ENCODE results near the gene RASSF4.

RASSF4 gene

DNA sequence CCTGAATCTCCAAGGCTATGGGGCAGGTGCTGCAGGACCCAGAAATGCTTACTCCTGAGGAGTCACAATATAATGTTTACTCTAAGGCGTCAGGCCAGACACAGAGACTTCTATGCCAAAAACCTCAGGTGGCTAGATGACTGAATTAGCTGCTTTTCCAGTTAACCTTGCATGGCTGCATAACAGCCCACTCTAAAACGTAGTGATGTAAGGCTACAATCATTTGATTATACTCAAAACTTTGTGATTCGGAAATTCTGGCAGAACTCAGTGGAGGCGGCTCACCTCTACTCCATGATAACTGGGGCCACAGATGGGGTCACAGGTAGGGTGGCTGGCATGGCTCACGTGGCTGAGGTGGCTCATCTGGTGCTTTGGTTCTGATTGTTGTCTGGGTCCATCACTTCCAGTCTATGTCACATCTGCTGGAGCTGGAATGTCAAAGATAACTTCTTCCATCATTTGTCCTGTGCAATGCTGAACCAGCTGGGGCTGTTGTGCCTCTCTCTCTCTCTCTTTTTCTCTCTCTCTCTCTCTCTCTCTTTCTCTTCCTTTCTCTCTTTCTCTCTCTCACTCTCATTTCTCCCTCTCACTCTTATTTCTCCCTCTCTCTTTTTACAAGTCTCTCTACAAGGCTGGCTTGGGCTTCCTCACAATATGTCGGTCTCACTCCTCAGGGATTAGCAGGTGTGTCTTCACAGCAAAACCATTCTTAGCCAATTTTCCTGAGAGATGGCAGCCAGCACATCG lies 36.6 kb upstream of the RASSF4 start:
- TF ChIP-seq CTCF (IDR thresholded peaks at IDR 0.05; ENCODE audit: borderline replicate concordance, insufficient read depth, low read depth, low read length), result no peak
- H3K4me3 ChIP-seq (ENCODE audit: low read depth, low read length), result no peak overlapping the region

DNA sequence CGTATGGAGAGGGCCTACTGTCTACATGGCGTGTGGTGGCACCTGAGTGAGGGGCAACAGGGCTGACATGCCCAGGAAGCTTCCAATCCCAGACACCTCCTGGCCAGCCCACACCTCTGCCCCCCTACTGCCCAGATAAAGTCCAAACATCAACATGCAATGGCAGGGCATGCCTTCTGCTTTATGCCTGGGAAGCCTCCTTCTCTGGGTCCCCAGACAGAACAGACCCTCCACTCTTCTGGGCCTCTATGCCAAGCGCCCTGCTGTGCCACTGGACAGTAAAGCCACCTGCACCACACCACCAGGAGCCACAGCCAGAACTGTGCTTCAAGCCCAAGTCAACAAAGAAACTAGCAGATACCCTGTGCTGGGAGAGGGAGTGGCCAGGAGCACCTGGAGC lies 36.0 kb upstream of the RASSF4 start:
- no peak overlapping the region for H3K4me3 ChIP-seq (ENCODE audit: low read depth, low read length)
- no peak for TF ChIP-seq CTCF (IDR thresholded peaks at IDR 0.05; ENCODE audit: borderline replicate concordance, insufficient read depth, low read depth, low read length)

DNA sequence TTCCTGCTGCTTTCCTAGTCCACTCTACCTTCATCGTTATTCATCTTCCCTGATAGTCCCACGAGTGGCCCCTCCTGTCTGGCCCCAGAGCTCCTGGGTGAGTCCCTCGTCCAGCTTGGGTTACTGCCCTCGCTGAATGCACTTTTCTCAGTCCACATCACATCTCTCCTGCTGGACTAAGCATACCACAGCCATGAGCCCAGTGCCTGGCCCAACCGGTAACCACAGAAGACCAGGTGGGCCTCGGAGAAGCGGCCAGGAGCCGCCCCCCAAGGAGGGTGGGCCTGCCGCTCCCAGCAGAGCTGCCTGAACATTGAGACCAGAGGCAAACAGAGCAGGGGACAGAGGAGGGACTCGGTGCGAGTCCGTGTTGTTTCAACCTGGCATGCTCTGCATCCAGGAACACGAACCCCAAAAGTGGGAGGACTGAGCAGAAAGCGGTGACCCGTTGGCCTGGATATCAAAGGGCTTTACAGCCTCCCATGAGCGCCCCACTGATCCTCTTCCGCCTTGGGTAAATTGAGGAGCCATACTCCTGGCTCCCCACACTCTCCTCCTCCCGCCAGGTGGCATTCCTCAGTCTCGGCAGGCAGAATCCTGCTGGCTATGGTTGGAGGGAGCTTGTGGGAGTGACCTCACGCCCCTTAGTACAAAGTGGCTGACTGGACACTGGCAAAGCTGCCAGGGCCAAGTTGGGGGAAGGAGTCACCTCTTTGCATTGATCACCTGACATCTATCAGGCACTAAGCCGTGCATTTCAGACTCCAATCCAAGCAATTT lies 35.2 kb upstream of the RASSF4 start:
- no peak overlapping the region for H3K4me3 ChIP-seq (ENCODE audit: low read depth, low read length)
- no peak for TF ChIP-seq CTCF (IDR thresholded peaks at IDR 0.05; ENCODE audit: borderline replicate concordance, insufficient read depth, low read depth, low read length)

DNA sequence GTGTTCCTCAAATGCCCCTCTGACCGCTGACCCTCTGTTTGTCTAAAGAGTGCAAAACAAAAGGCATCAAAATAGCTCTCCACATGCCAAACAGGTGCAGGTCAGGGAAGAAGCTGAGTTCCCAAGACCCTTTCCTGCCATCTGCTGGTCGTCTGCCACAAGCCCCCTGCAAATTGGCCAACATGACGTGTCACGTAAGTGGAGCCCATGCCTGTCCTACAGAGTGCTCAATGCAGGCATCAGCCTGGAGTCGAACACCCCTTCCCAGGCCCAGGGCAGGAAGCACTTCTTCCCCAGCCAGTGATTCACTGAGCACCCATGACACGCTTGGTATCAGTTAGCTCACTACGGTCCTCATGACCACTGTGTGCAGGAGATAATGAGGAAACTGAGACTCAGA lies 34.4 kb upstream of the RASSF4 start:
- no peak overlapping the region for H3K4me3 ChIP-seq (ENCODE audit: low read depth, low read length)

DNA sequence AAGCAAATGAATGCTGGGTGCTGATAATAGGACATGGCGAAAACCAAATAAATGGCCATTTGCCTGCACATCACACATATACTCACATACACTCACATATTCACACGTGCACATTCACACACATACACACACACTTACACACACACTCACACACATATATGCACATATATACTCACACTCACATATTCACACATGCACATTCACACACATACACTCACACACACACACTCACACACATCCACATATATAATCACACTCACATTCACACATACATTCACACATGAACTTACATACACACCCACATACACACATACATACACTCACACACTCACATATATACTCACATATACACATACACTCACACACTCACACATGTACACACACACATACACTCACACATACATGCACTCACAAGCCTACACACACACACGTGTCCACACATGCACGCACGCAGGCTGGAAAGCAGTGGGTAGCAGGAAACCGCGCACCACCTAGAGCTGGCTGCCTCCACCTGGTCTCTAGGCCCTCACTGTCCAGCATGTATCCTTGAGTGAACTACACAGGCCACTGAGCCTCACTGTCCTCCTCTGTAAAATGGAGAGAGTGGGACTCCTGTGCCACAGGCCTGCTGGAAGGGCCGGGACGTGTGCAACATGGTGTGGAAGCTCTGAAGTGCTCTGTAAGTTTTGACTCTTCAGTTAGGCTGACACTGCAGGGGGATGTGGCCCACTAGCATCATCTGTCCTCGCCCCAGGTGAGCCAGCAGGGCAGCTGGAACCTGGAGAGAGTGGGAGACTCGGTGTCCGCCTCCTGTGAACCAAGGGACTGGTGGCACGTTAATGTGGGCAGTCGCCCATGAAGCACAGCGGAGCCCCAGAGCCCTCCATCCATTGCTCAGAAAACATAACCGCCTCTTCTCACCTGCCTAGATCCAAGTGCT lies 33.5 kb upstream of the RASSF4 start:
- TF ChIP-seq CTCF (IDR thresholded peaks at IDR 0.05; ENCODE audit: borderline replicate concordance, insufficient read depth, low read depth, low read length), result no peak
- H3K4me3 ChIP-seq (ENCODE audit: low read depth, low read length), result no peak overlapping the region

More for the DNA sequence above, 34.4 kb upstream of the RASSF4 start:
- no peak for TF ChIP-seq CTCF (IDR thresholded peaks at IDR 0.05; ENCODE audit: borderline replicate concordance, insufficient read depth, low read depth, low read length)

DNA sequence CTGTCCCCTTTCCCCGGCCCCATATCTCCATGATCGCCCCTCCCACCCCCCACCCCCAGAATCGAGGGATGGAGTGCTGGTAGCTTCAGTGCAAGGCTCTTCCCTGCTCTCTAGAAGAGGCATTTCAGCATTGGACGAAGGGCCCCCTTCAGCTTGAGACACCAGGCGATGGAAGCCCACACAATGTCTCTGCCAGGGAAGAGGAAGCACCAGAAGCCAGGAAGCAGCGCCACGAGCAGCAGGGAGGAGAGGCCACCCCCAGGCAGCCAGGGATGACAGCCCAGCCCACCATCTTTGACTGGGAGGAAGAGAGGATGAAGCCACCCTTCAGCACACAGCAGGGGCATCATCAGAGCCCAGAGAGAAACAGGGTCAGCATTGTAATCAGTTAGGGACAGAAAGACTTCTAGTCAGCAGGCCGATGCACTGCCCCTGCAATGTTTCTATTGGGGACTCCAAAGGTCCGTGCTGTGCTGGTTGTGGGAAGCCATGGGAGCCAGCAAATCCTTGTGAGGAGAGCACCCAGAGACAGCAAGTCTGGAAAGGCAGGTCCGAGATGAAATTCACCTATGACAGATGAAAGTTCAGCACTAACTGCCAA lies 32.8 kb upstream of the RASSF4 start:
- H3K4me3 ChIP-seq (ENCODE audit: low read depth, low read length), result no peak overlapping the region
- TF ChIP-seq CTCF (IDR thresholded peaks at IDR 0.05; ENCODE audit: borderline replicate concordance, insufficient read depth, low read depth, low read length), result no peak
